ENCODE data around the gene OTULIN. TPM values are rescaled to one million over a fixed set of nuclear protein-coding genes. Genes with fewer than 3 reads are reported as not detected.

The OTULIN gene
- total and polyA plus RNA-seq, 2 of the 4 experiments (the other 2 are of a cell fraction) = 6.9 to 19.5 TPM

DNA sequence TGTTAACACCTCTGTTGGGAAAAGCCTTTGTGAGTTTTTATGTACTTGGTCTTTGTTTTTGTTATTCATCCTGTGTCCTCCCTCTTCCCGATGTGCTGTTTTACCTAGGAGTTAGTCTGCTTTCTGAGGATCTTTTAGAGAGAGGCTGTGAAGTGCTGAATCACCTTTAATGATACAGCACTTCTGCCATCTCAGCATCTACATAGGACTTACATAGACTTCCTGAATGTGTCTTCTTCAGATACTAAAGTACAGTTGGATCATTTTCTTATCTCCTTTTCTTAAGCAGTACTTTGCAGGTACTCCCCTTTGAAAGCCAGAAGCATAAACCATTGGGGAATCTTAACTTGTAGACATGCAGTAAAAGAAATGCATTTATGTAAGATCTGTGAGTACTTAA, 31.5 kb downstream of the OTULIN start:
- Histone ChIP-seq H3K14ac (replicated peaks; ENCODE audit: low read depth, low read length) (no peak overlapping the region), H3K4me2 (ENCODE audit: low read depth, low read length) (no peak overlapping the region), H4K8ac (ENCODE audit: low read depth in 2 of 2, low read length in 2 of 2) (no peak overlapping the region), H3K27me3 (ENCODE audit: control insufficient read depth, insufficient read depth, low read length) (no peaks in the 10 kb centered on the region), H3K9me3 (ENCODE audit: control insufficient read depth, insufficient read depth, low read length) (no peaks in the 10 kb centered on the region), H3K4ac (ENCODE audit: low read depth, low read length) (no peak overlapping the region), H2AK9ac (replicated peaks; ENCODE audit: low read depth, low read length, poor library complexity) (no peak overlapping the region), H3K27ac (ENCODE audit: insufficient read depth, low read length) (no peak overlapping the region), H3K23ac (ENCODE audit: low read depth, low read length) (no peak overlapping the region), H3K56ac (ENCODE audit: extremely low read depth, insufficient read depth, low read length) (no peak overlapping the region), H3K18ac (ENCODE audit: low read depth, low read length) (no peak overlapping the region), H3K4me1 (ENCODE audit: control insufficient read depth, insufficient read depth, low read length) (no peaks in the 10 kb centered on the region; the same call in 1 of the 2 replicates), H3K9me1 (ENCODE audit: insufficient read depth, low read length) (peaks cover 8% of the 10 kb centered on the region; the same call in 1 of the 2 replicates), H2BK120ac (ENCODE audit: low read depth, low read length) (no peak overlapping the region), H4K5ac (ENCODE audit: low read depth, low read length) (no peak overlapping the region), H3K36me3 (ENCODE audit: control insufficient read depth, insufficient read depth, low read length) (peaks cover 34% of the 10 kb centered on the region), H4K91ac (ENCODE audit: insufficient read depth, low read depth, low read length) (no peak overlapping the region), H3K4me3 (ENCODE audit: insufficient read depth, low read depth, low read length) (no peak overlapping the region), H2AK5ac (ENCODE audit: low read depth, low read length) (no peak overlapping the region), H3K9ac (ENCODE audit: low read depth, low read length) (no peak overlapping the region), H2AFZ (replicated peaks; ENCODE audit: low read length, poor library complexity) (no peak overlapping the region), H2BK20ac (ENCODE audit: low read depth, low read length) (no peak overlapping the region), H2BK15ac (ENCODE audit: low read depth, low read length) (no peak overlapping the region), H2BK5ac (ENCODE audit: low read depth, low read length, poor library complexity, severe bottlenecking) (no peak overlapping the region), H3K79me1 (ENCODE audit: low read depth in 1 of 2, low read length in 2 of 2) (peaks cover 13 to 40% of the 10 kb centered on the region in 2 experiments), H4K20me1 (ENCODE audit: insufficient read depth, low read length) (no peaks in the 10 kb centered on the region)
- ChIA-PET POLR2A (ENCODE audit: unreplicated experiment) (no interaction called here), CTCF (no interaction called here)
- dilution Hi-C loops (cut with HindIII; ENCODE audit: low sequenced_read_pairs, unreplicated experiment) (no loop called here), in situ Hi-C loops (cut with MboI; ENCODE audit: low sequenced_read_pairs) (no loop called here), intact Hi-C loops (cut with micrococcal nuclease) (no loop called here)
- TF ChIP-seq BHLHE40 (IDR thresholded peaks at IDR 0.05; ENCODE audit: low read depth, low read length) = no peak
- no peak for TF ChIP-seq USF2 (IDR thresholded peaks at IDR 0.05; ENCODE audit: low read depth, low read length)
- TF ChIP-seq POLR2A (IDR thresholded peaks at IDR 0.05; ENCODE audit: low read depth, low read length) = no peak
- no peak for TF ChIP-seq RAD21 (IDR thresholded peaks at IDR 0.05; ENCODE audit: low read length)
- peak; percentile 71 for TF ChIP-seq MAFK (IDR thresholded peaks at IDR 0.05; ENCODE audit: low read depth, low read length)
- no peak for TF ChIP-seq ELK1 (IDR thresholded peaks at IDR 0.05; ENCODE audit: borderline replicate concordance, low read depth, low read length)
- TF ChIP-seq NFE2L2 (IDR thresholded peaks at IDR 0.05; ENCODE audit: low read depth, low read length) = peak; percentile 32; the same call in 1 of the 2 replicates
- TF ChIP-seq, protein P1, sequence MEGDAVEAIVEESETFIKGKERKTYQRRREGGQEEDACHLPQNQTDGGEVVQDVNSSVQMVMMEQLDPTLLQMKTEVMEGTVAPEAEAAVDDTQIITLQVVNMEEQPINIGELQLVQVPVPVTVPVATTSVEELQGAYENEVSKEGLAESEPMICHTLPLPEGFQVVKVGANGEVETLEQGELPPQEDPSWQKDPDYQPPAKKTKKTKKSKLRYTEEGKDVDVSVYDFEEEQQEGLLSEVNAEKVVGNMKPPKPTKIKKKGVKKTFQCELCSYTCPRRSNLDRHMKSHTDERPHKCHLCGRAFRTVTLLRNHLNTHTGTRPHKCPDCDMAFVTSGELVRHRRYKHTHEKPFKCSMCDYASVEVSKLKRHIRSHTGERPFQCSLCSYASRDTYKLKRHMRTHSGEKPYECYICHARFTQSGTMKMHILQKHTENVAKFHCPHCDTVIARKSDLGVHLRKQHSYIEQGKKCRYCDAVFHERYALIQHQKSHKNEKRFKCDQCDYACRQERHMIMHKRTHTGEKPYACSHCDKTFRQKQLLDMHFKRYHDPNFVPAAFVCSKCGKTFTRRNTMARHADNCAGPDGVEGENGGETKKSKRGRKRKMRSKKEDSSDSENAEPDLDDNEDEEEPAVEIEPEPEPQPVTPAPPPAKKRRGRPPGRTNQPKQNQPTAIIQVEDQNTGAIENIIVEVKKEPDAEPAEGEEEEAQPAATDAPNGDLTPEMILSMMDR (conservative IDR thresholded peaks at IDR 0.05; ENCODE audit: low read depth, low read length) = no peak
- no CpG with 5 or more reads among the region's 1 CpG for WGBS, 2 experiments (ENCODE audit: extremely low coverage in 2 of 2, insufficient read length in 1 of 2)
- BruUV-seq (replicated peaks) = no TSS peak
- peak; percentile 22 for DNase-seq
- no peak for ATAC-seq (ENCODE audit: low read depth)

Data from IMR-90 (cell line).